ENCODE measurements around the gene CCDC107. TPM values are rescaled to one million over a fixed set of nuclear protein-coding genes. Genes with fewer than 3 reads are reported as not detected.

CCDC107 gene
- total RNA-seq, 2 experiments from 2014 or later = 30.7 to 30.9 TPM

DNA sequence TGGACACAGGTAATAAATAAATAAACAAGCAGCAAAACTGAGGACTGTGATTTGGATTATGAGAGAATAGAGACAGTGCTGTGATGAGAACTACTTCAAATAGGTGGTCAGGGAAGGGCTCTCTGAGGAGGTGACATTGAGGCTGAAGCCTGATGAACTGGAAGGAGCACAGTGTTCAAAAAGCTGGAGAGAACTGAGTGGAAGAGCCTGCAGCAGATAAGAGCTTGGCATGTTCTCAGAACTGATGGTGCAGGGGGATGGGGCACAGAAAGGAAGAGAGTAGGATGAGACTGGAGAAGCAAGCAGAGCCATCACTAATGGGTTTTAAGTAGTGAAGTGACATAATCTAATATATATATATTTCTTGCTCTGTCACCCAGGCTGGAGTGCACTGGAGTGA, 42.9 kb downstream of the CCDC107 start:
- Mint-ChIP-seq H3K9me3 (no peaks in the 10 kb centered on the region), H3K27me3 (no peaks in the 10 kb centered on the region), H3K27ac (no peak overlapping the region), H3K36me3 (ENCODE audit: low read depth) (peaks cover 47% of the 10 kb centered on the region), H3K4me1 (peaks cover 5% of the 10 kb centered on the region), H3K4me3 (no peak overlapping the region)
- ChIA-PET CTCF (interaction anchor here (0.8 to 1.8 kb wide), 5 partner anchors 20 to 181 kb away, joined by 3 to 4 read pairs (median 3); partner anchors contain the start of genes CCDC107 and RMRP), POLR2A (no interaction called here)
- no peak for DNase-seq

DNA sequence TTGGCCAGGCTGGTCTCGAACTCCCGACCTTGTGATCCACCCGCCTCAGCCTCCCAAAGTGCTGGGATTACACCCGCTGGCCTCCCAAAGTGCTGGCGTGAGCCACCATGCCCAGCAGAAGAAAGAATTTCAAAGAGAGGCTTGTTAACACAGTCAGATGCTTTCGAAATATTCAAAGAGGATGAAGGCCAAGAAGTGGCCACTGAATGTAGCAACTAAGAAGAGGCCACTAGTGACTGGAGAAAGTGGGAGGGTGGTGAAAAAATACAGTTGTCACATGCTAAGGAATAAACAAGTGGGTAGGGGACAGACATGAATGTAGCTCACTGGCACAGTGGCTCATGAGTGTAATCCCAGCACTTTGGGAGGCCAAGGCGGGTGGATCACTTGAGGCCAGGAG, 44.6 kb downstream of the CCDC107 start:
- no peak for DNase-seq
- CTCF ChIA-PET = interaction anchor here (1.0 to 1.7 kb wide), 2 partner anchors 14 to 26 kb away, joined by 3 read pairs; no protein-coding TSS in a partner anchor

DNA sequence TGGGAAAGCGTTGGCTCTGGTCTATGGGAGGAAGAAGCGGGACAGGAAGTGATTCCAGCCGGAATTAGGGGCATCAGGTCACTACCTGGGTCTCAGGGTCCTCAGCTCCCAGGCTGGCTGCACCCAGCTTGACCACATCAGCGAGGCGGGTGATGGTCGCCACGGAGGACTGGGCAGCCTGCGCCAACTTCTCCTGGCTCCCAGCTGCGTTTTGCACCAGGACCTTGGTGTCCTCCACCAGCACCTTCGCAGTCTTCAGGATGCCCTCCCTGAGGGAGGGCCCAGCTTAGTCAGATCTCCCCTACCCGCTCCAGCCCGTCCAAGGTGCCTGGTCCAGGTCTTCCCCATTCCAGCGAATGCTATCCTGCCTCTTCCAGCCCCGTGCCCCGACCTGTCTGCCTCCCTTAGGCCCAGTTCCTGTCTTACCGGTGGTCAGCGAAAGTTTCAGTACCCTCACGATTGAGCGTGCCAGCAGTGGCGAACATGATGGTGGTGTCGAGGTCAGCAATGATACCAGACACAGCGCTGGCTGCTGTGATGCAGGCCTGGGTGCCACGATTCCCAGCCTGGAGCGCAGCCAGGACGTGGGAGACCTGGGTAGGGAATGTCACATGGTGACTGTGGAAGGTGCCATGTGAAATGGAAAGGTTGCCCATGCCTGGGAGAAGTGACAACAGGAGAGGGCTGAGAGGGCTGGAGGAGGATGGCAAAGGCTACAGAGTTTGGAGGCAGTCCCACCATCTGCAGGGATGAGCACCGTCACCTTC, 46.0 kb downstream of the CCDC107 start:
- DNase-seq = no peak
- no peak overlapping the region for H3K4me3 Mint-ChIP-seq
- H3K9me3 Mint-ChIP-seq = no peaks in the 10 kb centered on the region
- no peaks in the 10 kb centered on the region for H3K27me3 Mint-ChIP-seq
- H3K4me1 Mint-ChIP-seq = no peaks in the 10 kb centered on the region
- ChIA-PET CTCF (interaction anchor here (0.8 to 3.7 kb wide), 4 partner anchors 11 to 100 kb away, joined by 3 to 13 read pairs (median 4); no protein-coding TSS in a partner anchor), POLR2A (no interaction called here)
- H3K27ac Mint-ChIP-seq = peak overlapping the region; percentile 51
- peaks cover 58% of the 10 kb centered on the region for H3K36me3 Mint-ChIP-seq (ENCODE audit: low read depth)

More for the DNA sequence above, 44.6 kb downstream of the CCDC107 start:
- no peaks in the 10 kb centered on the region for H3K4me1 Mint-ChIP-seq
- H3K9me3 Mint-ChIP-seq = no peaks in the 10 kb centered on the region
- no peak overlapping the region for H3K27ac Mint-ChIP-seq
- H3K4me3 Mint-ChIP-seq = no peak overlapping the region
- POLR2A ChIA-PET = no interaction called here
- no peaks in the 10 kb centered on the region for H3K27me3 Mint-ChIP-seq
- H3K36me3 Mint-ChIP-seq (ENCODE audit: low read depth) = peaks cover 48% of the 10 kb centered on the region

DNA sequence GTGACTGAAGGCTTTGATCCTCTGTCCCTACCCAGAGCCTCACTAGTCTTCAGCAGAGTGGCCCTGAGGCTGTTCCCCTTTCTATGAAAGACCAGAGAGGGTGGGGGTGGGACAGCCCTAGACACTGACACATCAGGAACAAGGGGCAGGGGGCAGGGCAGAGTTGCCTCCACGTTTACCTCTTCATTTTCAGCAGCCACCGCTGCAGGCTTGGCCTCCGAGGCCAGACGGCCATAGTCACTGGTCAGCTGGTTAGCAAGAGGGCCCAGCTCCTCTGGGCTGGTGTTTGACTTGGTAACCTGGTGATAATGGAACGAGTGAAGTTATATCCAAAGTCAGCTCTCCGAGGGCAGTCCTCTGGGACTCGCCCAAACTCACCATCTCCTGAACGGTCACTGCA, 47.3 kb downstream of the CCDC107 start:
- ChIA-PET POLR2A (no interaction called here), CTCF (interaction anchor here (1.4 to 8.8 kb wide), 3 partner anchors 9 to 15 kb away, joined by 4 to 67 read pairs (median 13); partner anchors contain the start of gene TPM2)
- Mint-ChIP-seq H3K9me3 (no peaks in the 10 kb centered on the region), H3K27ac (no peak overlapping the region), H3K27me3 (no peaks in the 10 kb centered on the region), H3K4me1 (no peaks in the 10 kb centered on the region), H3K4me3 (no peak overlapping the region), H3K36me3 (ENCODE audit: low read depth) (peaks cover 65% of the 10 kb centered on the region)
- no peak for DNase-seq

DNA sequence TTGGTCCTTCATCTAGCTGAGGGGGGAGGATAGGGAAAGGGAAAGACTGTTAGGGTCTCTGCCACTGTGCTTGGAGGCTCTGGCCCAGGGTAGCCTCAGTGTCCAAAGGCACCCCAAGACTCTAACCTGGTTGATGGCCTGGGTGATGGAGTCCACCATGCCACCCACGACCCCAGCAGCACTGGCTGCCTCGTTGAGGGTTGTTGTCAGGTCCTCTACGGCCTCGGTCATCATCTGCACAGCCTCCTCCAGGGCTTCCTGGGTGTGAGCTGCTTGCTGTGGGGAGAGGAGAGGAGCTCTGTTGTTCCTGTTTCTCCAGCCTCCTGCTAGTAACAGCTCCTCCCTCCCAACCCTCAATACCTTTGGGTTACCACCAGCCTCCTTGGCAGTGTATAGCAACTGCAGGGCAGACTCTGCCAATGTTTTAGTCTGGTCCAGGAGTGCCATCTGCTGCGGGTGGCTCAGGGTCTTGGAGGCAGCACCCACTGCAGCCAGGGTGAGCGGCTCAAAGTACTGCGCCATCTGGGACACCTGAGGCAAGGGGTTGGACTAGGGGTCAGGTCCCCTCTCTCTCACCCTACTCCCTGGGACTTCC, 47.8 kb downstream of the CCDC107 start:
- Mint-ChIP-seq H3K4me1 (no peaks in the 10 kb centered on the region), H3K4me3 (no peak overlapping the region), H3K36me3 (ENCODE audit: low read depth) (peaks cover 70% of the 10 kb centered on the region), H3K27me3 (no peaks in the 10 kb centered on the region), H3K27ac (no peak overlapping the region), H3K9me3 (no peaks in the 10 kb centered on the region)
- DNase-seq = no peak
- CTCF ChIA-PET = interaction anchor here (1.4 to 8.8 kb wide), 3 partner anchors 9 to 16 kb away, joined by 4 to 67 read pairs (median 13); partner anchors contain the start of gene TPM2
- POLR2A ChIA-PET = no interaction called here

DNA sequence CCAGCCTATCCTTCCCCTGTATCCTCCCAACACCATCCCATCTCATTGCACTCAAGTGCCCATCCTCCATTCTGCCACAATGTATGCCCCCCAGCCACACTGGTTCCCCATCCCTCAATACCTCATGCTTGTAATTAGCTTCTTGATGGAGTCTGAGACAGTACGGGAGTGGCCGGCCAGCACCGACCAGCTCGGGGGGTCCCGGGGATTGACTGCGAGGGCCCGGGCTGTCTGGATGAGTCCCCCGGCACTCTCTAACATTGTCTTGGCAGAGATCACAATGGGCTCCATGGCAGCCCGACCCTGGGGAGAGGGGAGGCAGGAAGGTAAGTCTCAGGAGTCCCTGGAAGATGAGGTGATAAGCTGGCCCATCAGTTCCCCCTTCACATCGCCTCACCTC, 48.9 kb downstream of the CCDC107 start:
- peaks cover 80% of the 10 kb centered on the region for H3K36me3 Mint-ChIP-seq (ENCODE audit: low read depth)
- ChIA-PET CTCF (interaction anchor here (1.5 to 8.8 kb wide), 3 partner anchors 8 to 21 kb away, joined by 6 to 67 read pairs (median 13); no protein-coding TSS in a partner anchor), POLR2A (no interaction called here)
- no peak for DNase-seq
- H3K27me3 Mint-ChIP-seq = no peaks in the 10 kb centered on the region
- no peaks in the 10 kb centered on the region for H3K4me1 Mint-ChIP-seq
- H3K4me3 Mint-ChIP-seq = no peak overlapping the region
- H3K9me3 Mint-ChIP-seq = no peaks in the 10 kb centered on the region
- no peak overlapping the region for H3K27ac Mint-ChIP-seq

DNA sequence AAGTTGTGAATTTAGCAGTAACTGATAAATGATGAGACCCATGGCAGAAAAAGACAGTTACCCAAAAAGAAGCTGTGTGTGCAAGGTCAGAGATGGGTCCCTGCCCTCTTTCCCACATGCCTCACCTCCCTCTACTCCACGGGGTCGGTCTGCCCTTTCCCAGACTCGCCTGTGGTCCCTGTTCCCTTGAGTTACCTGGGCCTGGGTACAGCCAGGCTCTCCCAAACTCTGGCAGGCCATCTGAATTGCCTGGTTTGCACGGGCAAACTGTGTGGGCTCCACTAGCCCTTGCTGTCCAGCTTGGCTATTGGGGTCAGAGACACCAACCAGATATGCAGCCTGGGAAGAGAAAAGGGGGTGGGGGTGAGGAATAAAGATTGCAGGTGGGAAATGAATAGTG, 50.1 kb downstream of the CCDC107 start:
- Mint-ChIP-seq H3K27me3 (no peaks in the 10 kb centered on the region), H3K36me3 (ENCODE audit: low read depth) (peaks cover 81% of the 10 kb centered on the region), H3K9me3 (no peaks in the 10 kb centered on the region), H3K4me3 (no peak overlapping the region), H3K4me1 (no peaks in the 10 kb centered on the region), H3K27ac (peak overlapping the region; percentile 55)
- POLR2A ChIA-PET = no interaction called here
- CTCF ChIA-PET = interaction anchor here (8.8 kb wide), 1 partner anchor 11 kb away, joined by 67 read pairs; no protein-coding TSS in a partner anchor
- DNase-seq = no peak

DNA sequence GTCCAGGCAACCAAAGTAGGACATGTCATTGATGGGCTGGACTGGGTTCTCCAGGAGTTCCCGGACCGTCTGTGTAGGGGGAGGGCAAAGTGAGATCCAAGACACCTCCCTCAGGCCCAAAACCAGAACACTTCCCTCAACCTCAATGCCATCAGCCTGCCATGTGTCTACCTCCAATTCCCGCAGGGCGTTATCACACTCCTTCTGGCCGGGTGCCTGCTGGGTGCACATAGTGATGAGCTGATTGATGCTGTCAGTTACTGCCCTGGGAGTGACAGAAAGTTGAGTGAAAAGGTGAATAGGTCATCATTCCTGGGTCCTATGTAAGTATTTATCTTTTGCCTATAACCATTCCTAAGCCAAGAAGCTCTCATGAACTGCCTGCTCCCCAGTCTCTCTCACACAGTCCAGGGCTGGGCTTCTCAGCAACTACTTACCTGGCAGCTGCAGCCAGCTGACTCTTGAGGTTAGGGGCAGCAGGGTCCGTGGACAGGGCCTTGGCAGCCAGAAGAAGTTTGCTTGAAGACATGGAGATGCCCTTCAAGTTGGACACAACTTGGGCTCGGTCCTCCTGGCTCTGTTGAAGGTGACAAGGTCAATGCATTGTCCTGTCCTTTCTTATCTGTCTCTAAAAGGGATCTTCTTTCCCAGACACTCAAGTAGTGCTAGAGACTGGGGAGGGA, 52.9 kb downstream of the CCDC107 start:
- H3K27ac Mint-ChIP-seq = no peak overlapping the region
- H3K9me3 Mint-ChIP-seq = no peaks in the 10 kb centered on the region
- CTCF ChIA-PET = interaction anchor here (1.2 to 8.8 kb wide), 2 partner anchors 14 to 32 kb away, joined by 3 to 67 read pairs; no protein-coding TSS in a partner anchor
- no peaks in the 10 kb centered on the region for H3K4me1 Mint-ChIP-seq
- no peak overlapping the region for H3K4me3 Mint-ChIP-seq
- no peak for DNase-seq
- H3K36me3 Mint-ChIP-seq (ENCODE audit: low read depth) = peaks cover 81% of the 10 kb centered on the region
- POLR2A ChIA-PET = no interaction called here
- H3K27me3 Mint-ChIP-seq = no peaks in the 10 kb centered on the region

Small RNAs within 50 kb of the gene (microRNA-seq; reads per million reads assigned to microRNA genes)
- not detected for gene MIR6852 (ENCODE audit: borderline microRNAs expressed, borderline replicate concordance)

Other genes starting within 250 kb of the CCDC107 start
- 1 to 10 TPM; 3.6 to 4.0 TPM for gene RUSC2, start 168.2 kb upstream of the CCDC107 start, total RNA-seq
- 10 to 100 TPM; 29.8 to 30.9 TPM for gene TESK1, start 53.0 kb upstream of the CCDC107 start, total RNA-seq
- gene CD72, start 39.9 kb upstream of the CCDC107 start, total RNA-seq = 1 to 10 TPM; 5.4 to 7.1 TPM
- gene SIT1, start 7.4 kb upstream of the CCDC107 start, total RNA-seq = 100 to 1,000 TPM; 195 to 202 TPM
- over 10,000 TPM in 1 of 2 experiments, 1,000 to 10,000 TPM in 1; 1,959 to 11,185 TPM for gene RMRP, start 273 bp upstream of the CCDC107 start, total RNA-seq
- gene ARHGEF39, start 6.9 kb downstream of the CCDC107 start, total RNA-seq = 10 to 100 TPM; 11.8 to 13.5 TPM
- gene CA9, start 15.6 kb downstream of the CCDC107 start, total RNA-seq = under 1 TPM in 1 of 2 experiments, not detected in 1; 0.40 TPM
- 10 to 100 TPM; 13.1 to 13.4 TPM for gene TPM2, start 31.6 kb downstream of the CCDC107 start, total RNA-seq
- 100 to 1,000 TPM; 362 to 422 TPM for gene TLN1, start 73.9 kb downstream of the CCDC107 start, total RNA-seq
- gene CREB3, start 74.4 kb downstream of the CCDC107 start, total RNA-seq = 10 to 100 TPM; 18.1 to 18.3 TPM
- 10 to 100 TPM; 42.8 to 44.1 TPM for gene GBA2, start 90.9 kb downstream of the CCDC107 start, total RNA-seq
- gene RGP1, start 91.0 kb downstream of the CCDC107 start, total RNA-seq = 10 to 100 TPM; 24.7 to 28.4 TPM
- not detected for gene MSMP, start 96.0 kb downstream of the CCDC107 start, total RNA-seq
- gene NPR2, start 133.3 kb downstream of the CCDC107 start, total RNA-seq = 10 to 100 TPM in 1 of 2 experiments, 1 to 10 TPM in 1; 8.7 to 11.7 TPM
- gene SPAG8, start 154.0 kb downstream of the CCDC107 start, total RNA-seq = 1 to 10 TPM; 1.8 to 2.5 TPM
- 10 to 100 TPM; 56.5 to 69.9 TPM for gene HINT2, start 156.8 kb downstream of the CCDC107 start, total RNA-seq
- not detected for gene FAM221B, start 170.4 kb downstream of the CCDC107 start, total RNA-seq
- 1 to 10 TPM; 3.8 to 4.0 TPM for gene TMEM8B, start 170.9 kb downstream of the CCDC107 start, total RNA-seq
- not detected for gene OR13J1, start 212.1 kb downstream of the CCDC107 start, total RNA-seq
- gene HRCT1, start 247.9 kb downstream of the CCDC107 start, total RNA-seq = not detected

Measured in activated CD4-positive, alpha-beta T cell treated with anti-CD3 and anti-CD28 coated beads, Interleukin-2, amount 10 ng/mL, durations not matched to agents 7 days and 5 days (primary cell).